ENCODE measurements around the gene RERE.

- TF ChIP-seq CTCF (conservative IDR thresholded peaks at IDR 0.05 in 1 of 2, IDR thresholded peaks at IDR 0.05 in 1 of 2; ENCODE audit: extremely low read depth in 1 of 2, insufficient read depth in 1 of 2, low read depth in 1 of 2, low read length in 2 of 2) (no peak), EZH2 (IDR thresholded peaks at IDR 0.05; ENCODE audit: borderline replicate concordance, low read length) (no peak)
Measured at GRCh38 chr1:8411803-8412182, 405.6 kb downstream of the RERE start.
